Activated naive CD8-positive, alpha-beta T cell treated with anti-CD3 and anti-CD28 coated beads, Interleukin-2, amount 10 ng/mL, durations not matched to agents 7 days and 5 days (primary cell): ENCODE results near the gene RCOR1. TPM values are rescaled to one million over a fixed set of nuclear protein-coding genes. Genes with fewer than 3 reads are reported as not detected.
A peak's percentile ranks its signal among the peaks of the same experiment; 100 is the strongest.
"Not testable (repeated sequence)": the region's sequence is repeated elsewhere in the genome, so short reads cannot be mapped to it uniquely, and the experiment has no call there.

ENCODE experiments used
- ATAC-seq: fragments of 150-1000 bp; cut with Tn5 transposase; one replicate; pipeline ENCODE4 v1.10.0; 2021; ENCODE audit warnings: low read depth, moderate library complexity
- POLR2A ChIA-PET: fragments of 350-600 bp; sonication (Branson Sonifier 250); formaldehyde crosslinking; loops from one replicate; lab custom pipeline; 2021; ENCODE audit warnings: antibody characterized with exemption; lab: Charles Lee
- DNase-seq: peaks from one replicate; pipeline ENCODE4 v3.0.0; 2021
- H3K27ac Mint-ChIP-seq: one replicate; pipeline ENCODE4 v1.8.0; 2022; ENCODE audit warnings: mild to moderate bottlenecking, mixed read lengths
- H3K27me3 Mint-ChIP-seq: one replicate; pipeline ENCODE4 v1.8.0; 2022; ENCODE audit warnings: mild to moderate bottlenecking, moderate library complexity, mixed read lengths
- H3K36me3 Mint-ChIP-seq: one replicate; pipeline ENCODE4 v1.8.0; 2021; ENCODE audit warnings: mild to moderate bottlenecking, mixed read lengths
- H3K4me1 Mint-ChIP-seq: one replicate; pipeline ENCODE4 v1.8.0; 2021; ENCODE audit warnings: mixed read lengths
- H3K4me3 Mint-ChIP-seq: one replicate; pipeline ENCODE4 v1.8.0; 2022; ENCODE audit warnings: mild to moderate bottlenecking, moderate library complexity, mixed read lengths
- H3K9me3 Mint-ChIP-seq: one replicate; pipeline ENCODE4 v1.8.0; 2021; ENCODE audit warnings: mixed read lengths
- total RNA-seq, 2 experiments: library from RNA; stranded (reverse); gene quantifications; one replicate each; pipeline ENCODE4 v1.2.3, GENCODE V29; 2021

RCOR1 gene
- total RNA-seq, 2 experiments from 2014 or later = 21.7 to 24.3 TPM

GRCh38 chr14:102558556-102558955 is 33.9 kb upstream of the RCOR1 start:
- Mint-ChIP-seq H3K4me1 (no peaks in the 10 kb centered on the region), H3K27me3 (no peaks in the 10 kb centered on the region), H3K4me3 (no peak overlapping the region), H3K9me3 (no peaks in the 10 kb centered on the region), H3K36me3 (no peaks in the 10 kb centered on the region), H3K27ac (no peak overlapping the region)
- no peak for ATAC-seq
- POLR2A ChIA-PET = no interaction called here
- DNase-seq = no peak

GRCh38 chr14:102560458-102561261 is 31.8 kb upstream of the RCOR1 start:
- Mint-ChIP-seq H3K27ac (no peak overlapping the region), H3K27me3 (no peaks in the 10 kb centered on the region), H3K9me3 (no peaks in the 10 kb centered on the region), H3K4me3 (no peak overlapping the region), H3K36me3 (no peaks in the 10 kb centered on the region), H3K4me1 (peaks cover 1% of the 10 kb centered on the region)
- POLR2A ChIA-PET = interaction anchor here (0.6 kb wide), 1 partner anchor 98 kb away, joined by 4 read pairs; no protein-coding TSS in a partner anchor
- ATAC-seq (no peak), DNase-seq (no peak)

DNA sequence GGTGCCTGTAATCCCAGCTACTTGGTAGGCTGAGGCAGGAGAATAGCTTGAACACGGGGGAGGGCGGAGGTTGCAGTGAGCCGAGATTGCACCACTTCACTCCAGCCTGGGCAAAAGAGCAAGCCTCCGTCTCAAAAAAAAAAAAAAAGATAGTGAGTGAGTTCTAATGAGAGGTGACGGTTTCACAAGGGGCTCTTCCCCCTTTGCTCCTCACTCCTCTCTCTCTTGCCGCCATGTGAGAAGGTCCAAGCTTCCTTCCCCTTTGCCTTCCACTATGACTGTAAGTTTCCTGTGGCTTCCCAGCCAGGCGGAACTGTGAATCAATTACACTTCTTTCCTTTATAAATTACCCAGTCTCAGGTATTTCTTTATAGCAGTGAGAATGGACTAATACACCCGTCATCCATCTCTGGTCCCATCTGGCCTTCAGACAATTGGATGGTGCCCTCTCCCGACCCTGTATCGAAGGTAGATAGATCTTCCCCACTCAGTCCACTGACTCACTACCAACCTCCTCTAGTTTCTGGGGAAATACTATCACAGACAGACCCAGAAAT is 27.0 kb upstream of the RCOR1 start:
- no peak overlapping the region for H3K27ac Mint-ChIP-seq
- no peak for ATAC-seq
- POLR2A ChIA-PET = no interaction called here

DNA sequence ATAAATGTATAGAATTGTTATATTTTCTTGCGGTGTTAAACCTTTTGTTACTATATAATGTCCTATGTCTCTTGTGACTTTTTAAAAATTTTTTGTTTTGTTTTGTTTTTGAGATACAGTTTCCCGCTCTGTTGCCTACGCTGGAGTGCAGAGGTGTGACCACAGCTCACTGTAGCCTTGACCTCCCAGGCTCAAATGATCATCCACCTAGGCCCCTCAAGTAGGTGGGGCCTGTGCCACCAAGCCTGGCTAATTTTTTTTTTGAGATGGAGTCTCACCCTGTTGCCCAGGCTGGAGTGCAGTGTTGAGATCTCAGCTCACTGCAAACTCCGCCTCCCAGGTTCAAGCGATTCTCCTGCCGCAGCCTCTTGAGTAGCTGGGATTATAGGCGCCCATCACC is 26.5 kb upstream of the RCOR1 start:
- POLR2A ChIA-PET = no interaction called here
- no peaks in the 10 kb centered on the region for H3K9me3 Mint-ChIP-seq
- H3K4me1 Mint-ChIP-seq = peaks cover 12% of the 10 kb centered on the region
- peaks cover 2% of the 10 kb centered on the region for H3K27me3 Mint-ChIP-seq
- no peak overlapping the region for H3K4me3 Mint-ChIP-seq
- no peak overlapping the region for H3K27ac Mint-ChIP-seq
- ATAC-seq = no peak
- DNase-seq = no peak
- H3K36me3 Mint-ChIP-seq = no peaks in the 10 kb centered on the region

More for the DNA sequence above, 27.0 kb upstream of the RCOR1 start:
- peaks cover 2% of the 10 kb centered on the region for H3K27me3 Mint-ChIP-seq
- H3K4me1 Mint-ChIP-seq = peaks cover 12% of the 10 kb centered on the region
- no peak overlapping the region for H3K4me3 Mint-ChIP-seq
- no peaks in the 10 kb centered on the region for H3K9me3 Mint-ChIP-seq
- no peak for DNase-seq
- H3K36me3 Mint-ChIP-seq = no peaks in the 10 kb centered on the region

- Mint-ChIP-seq H3K4me3 (peak overlapping the region; percentile 80), H3K27me3 (peaks cover 2% of the 10 kb centered on the region), H3K36me3 (no peaks in the 10 kb centered on the region), H3K27ac (peak overlapping the region; percentile 93), H3K4me1 (peaks cover 12% of the 10 kb centered on the region), H3K9me3 (no peaks in the 10 kb centered on the region)
- ATAC-seq = peak; percentile 99
- POLR2A ChIA-PET = interaction anchor here (1.3 kb wide), 1 partner anchor 23 kb away, joined by 7 read pairs; no protein-coding TSS in a partner anchor
- DNase-seq = peak; percentile 53
Observed at GRCh38 chr14:102568115-102568614, 24.3 kb upstream of the RCOR1 start.

GRCh38 chr14:102570334-102570995 is 22.0 kb upstream of the RCOR1 start:
- no peak for DNase-seq
- Mint-ChIP-seq H3K4me3 (no peak overlapping the region), H3K4me1 (peaks cover 16% of the 10 kb centered on the region), H3K27me3 (peaks cover 2% of the 10 kb centered on the region), H3K36me3 (no peaks in the 10 kb centered on the region), H3K9me3 (no peaks in the 10 kb centered on the region), H3K27ac (no peak overlapping the region)
- no peak for ATAC-seq
- POLR2A ChIA-PET = interaction anchor here (1.3 kb wide), 1 partner anchor 21 kb away, joined by 8 read pairs; no protein-coding TSS in a partner anchor

- no peak overlapping the region for H3K27ac Mint-ChIP-seq
- H3K27me3 Mint-ChIP-seq = peaks cover 2% of the 10 kb centered on the region
- H3K36me3 Mint-ChIP-seq = no peaks in the 10 kb centered on the region
- H3K4me3 Mint-ChIP-seq = no peak overlapping the region
- POLR2A ChIA-PET = interaction anchor here (1.2 to 1.3 kb wide), 2 partner anchors 15 to 20 kb away, joined by 4 to 8 read pairs; no protein-coding TSS in a partner anchor
- no peaks in the 10 kb centered on the region for H3K9me3 Mint-ChIP-seq
- peaks cover 15% of the 10 kb centered on the region for H3K4me1 Mint-ChIP-seq
- ATAC-seq (no peak), DNase-seq (no peak)
Observed at GRCh38 chr14:102571043-102571442, 21.4 kb upstream of the RCOR1 start.

DNA sequence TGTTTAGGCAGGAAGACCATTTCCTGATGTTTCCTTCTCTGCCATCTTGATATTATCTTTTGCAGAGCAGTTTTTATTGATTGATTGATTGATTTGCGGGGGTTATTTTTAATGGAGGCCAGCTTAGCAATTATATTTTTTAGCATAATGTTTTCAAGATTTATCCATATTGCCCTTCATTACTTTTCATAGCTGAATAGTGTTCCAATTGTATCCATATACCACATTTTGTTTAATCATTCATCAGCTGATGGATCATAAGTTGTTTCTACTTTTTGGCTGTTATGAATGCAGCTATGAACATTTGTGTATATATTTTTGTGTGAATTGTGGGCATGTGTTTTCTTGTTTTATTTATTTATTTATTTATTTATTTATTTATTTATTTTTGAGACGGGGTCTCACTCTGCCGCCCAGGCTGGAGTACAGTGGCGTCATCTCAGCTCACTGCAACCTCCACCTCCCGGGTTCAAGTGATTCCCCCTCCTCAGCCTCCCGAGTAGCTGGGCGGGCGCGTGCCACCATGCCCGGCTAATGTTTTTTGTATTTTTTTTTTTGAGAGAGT is 20.9 kb upstream of the RCOR1 start:
- no peaks in the 10 kb centered on the region for H3K9me3 Mint-ChIP-seq
- H3K27me3 Mint-ChIP-seq = no peaks in the 10 kb centered on the region
- no peak overlapping the region for H3K4me3 Mint-ChIP-seq
- peaks cover 15% of the 10 kb centered on the region for H3K4me1 Mint-ChIP-seq
- no peak overlapping the region for H3K27ac Mint-ChIP-seq
- POLR2A ChIA-PET = interaction anchor here (1.2 to 1.3 kb wide), 2 partner anchors 14 to 20 kb away, joined by 4 to 8 read pairs; no protein-coding TSS in a partner anchor
- no peak for DNase-seq
- H3K36me3 Mint-ChIP-seq = no peaks in the 10 kb centered on the region
- ATAC-seq = no peak

- not testable (repeated sequence) for H3K9me3 Mint-ChIP-seq, H3K27me3 Mint-ChIP-seq, H3K36me3 Mint-ChIP-seq, DNase-seq, ATAC-seq, H3K27ac Mint-ChIP-seq, H3K4me3 Mint-ChIP-seq
- H3K4me1 Mint-ChIP-seq = peaks cover 12% of the 10 kb centered on the region
- POLR2A ChIA-PET = interaction anchor here (1.0 kb wide), 1 partner anchor 18 kb away, joined by 4 read pairs; no protein-coding TSS in a partner anchor
Observed at GRCh38 chr14:102573161-102573560, 19.3 kb upstream of the RCOR1 start.

GRCh38 chr14:102573591-102574046 is 18.8 kb upstream of the RCOR1 start:
- POLR2A ChIA-PET = no interaction called here
- no peak for ATAC-seq
- Mint-ChIP-seq H3K4me3 (peak overlapping the region; percentile 1), H3K27me3 (peaks cover 3% of the 10 kb centered on the region), H3K27ac (peak overlapping the region; percentile 9), H3K4me1 (peaks cover 7% of the 10 kb centered on the region), H3K36me3 (no peaks in the 10 kb centered on the region), H3K9me3 (no peaks in the 10 kb centered on the region)
- DNase-seq = no peak

DNA sequence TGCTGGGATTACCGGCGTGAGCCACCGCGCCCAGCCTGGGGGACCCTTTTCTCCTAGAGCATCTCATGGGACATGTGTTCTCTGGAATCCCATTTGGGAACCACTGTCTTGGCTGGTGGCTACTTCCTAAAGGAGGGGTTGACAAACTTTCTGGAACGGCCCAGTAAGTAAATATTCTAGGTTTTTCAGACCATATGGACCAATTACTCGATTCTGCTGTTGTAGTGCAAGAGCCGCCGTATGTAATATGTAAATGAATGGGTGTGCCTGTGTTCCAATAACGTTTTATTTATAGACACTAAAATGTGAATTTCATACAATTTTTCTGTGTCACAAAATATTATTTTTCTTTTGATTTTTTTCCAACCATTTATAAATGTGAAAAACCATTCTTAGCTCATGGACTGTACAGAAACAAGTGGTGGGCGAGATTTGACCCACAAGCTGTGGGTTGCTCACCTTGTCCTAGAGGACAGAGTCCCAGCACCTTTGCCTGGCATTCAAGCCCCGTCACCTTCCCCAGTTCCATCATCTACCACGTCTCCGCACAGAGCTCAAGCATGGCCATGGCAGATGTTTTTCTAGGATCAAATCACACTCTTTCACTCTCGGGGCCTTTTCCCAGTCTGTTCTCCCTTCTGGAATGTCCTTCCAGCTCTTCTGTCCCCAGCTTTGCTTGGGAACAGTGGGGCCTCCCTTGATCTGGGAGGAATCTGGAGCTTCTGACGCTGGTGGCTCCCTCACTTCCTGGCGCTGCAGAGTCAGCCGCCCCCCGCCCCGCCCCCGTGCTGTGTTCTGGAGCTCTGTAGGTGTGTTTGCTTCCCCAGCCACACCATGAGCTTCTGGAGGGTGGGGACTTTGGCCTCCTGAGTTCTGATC is 17.9 kb upstream of the RCOR1 start:
- no peak for DNase-seq
- Mint-ChIP-seq H3K4me3 (no peak overlapping the region), H3K4me1 (peaks cover 4% of the 10 kb centered on the region), H3K27ac (peak overlapping the region; percentile 58), H3K9me3 (no peaks in the 10 kb centered on the region), H3K36me3 (no peaks in the 10 kb centered on the region), H3K27me3 (peaks cover 3% of the 10 kb centered on the region)
- ATAC-seq = no peak
- POLR2A ChIA-PET = interaction anchor here (0.9 kb wide), 1 partner anchor 17 kb away, joined by 4 read pairs; no protein-coding TSS in a partner anchor
